ENCODE results near the gene IQSEC1.
A peak's percentile ranks its signal among the peaks of the same experiment; 100 is the strongest.

The IQSEC1 gene

GRCh38 chr3:13106308-13107001 is 33.2 kb upstream of the IQSEC1 start:
- no peak for DNase-seq

GRCh38 chr3:13105896-13106250 is 32.6 kb upstream of the IQSEC1 start:
- no peak for DNase-seq

GRCh38 chr3:13105181-13105895 is 32.1 kb upstream of the IQSEC1 start:
- DNase-seq: no peak

GRCh38 chr3:13104511-13104910 is 31.3 kb upstream of the IQSEC1 start:
- DNase-seq: peak in 1 of 5 experiments; percentile 1

GRCh38 chr3:13103416-13104058 is 30.3 kb upstream of the IQSEC1 start:
- DNase-seq: no peak

GRCh38 chr3:13102386-13103345 is 29.4 kb upstream of the IQSEC1 start:
- DNase-seq: no peak

GRCh38 chr3:13099707-13100106 is 26.5 kb upstream of the IQSEC1 start:
- no peak for DNase-seq

GRCh38 chr3:13098192-13098988 is 25.2 kb upstream of the IQSEC1 start:
- no peak for DNase-seq

GRCh38 chr3:13096356-13096755 is 23.1 kb upstream of the IQSEC1 start:
- DNase-seq: no peak

GRCh38 chr3:13095408-13095937 is 22.2 kb upstream of the IQSEC1 start:
- no peak for DNase-seq

GRCh38 chr3:13093687-13094086 is 20.5 kb upstream of the IQSEC1 start:
- no peak for DNase-seq

- DNase-seq: no peak
These were observed 19.7 kb upstream of the IQSEC1 start for GRCh38 chr3:13092621-13093617.

GRCh38 chr3:13091898-13092611 is 18.8 kb upstream of the IQSEC1 start:
- peak; percentile 54 to 70 (median 61) for DNase-seq

- no peak for DNase-seq
These were observed 15.1 kb upstream of the IQSEC1 start for GRCh38 chr3:13088028-13089006.

- no peak for DNase-seq
These were observed 14.2 kb upstream of the IQSEC1 start for GRCh38 chr3:13087320-13087990.

- no peak for DNase-seq
These were observed 13.3 kb upstream of the IQSEC1 start for GRCh38 chr3:13086531-13086981.

GRCh38 chr3:13085846-13086179 is 12.6 kb upstream of the IQSEC1 start:
- no peak for DNase-seq

Measured in T-helper 2 cell (primary cell).